Fibroblast of peridontal ligament (primary cell): Measurements from ENCODE around the gene HSD17B1.
"Not testable (repeated sequence)": the region's sequence is repeated elsewhere in the genome, so short reads cannot be mapped to it uniquely, and the experiment has no call there.

Experiments
- DNase-seq: peaks from one replicate; pipeline ENCODE4 v3.0.0-alpha.2; 2010; ENCODE audit errors: extremely low read depth

HSD17B1 gene

DNA sequence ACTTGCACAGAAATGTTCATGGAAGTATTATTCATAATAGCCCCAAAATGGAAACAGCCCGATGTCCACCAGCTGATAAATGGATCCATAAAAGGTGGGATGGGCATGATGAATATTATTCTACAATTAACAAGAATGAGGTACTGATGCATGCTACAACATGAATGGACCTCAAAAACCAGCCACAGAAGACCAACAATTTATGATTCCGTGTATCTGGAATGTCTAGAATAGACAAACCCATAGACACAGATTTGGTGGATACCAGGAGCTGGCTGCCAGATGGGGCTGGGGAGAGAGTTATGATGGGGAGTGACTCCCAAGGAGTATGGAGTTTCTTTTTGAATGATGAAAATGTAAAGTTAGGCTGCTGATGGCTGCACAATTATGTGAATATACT, 27.5 kb upstream of the HSD17B1 start:
- peak; percentile 80 for DNase-seq

DNA sequence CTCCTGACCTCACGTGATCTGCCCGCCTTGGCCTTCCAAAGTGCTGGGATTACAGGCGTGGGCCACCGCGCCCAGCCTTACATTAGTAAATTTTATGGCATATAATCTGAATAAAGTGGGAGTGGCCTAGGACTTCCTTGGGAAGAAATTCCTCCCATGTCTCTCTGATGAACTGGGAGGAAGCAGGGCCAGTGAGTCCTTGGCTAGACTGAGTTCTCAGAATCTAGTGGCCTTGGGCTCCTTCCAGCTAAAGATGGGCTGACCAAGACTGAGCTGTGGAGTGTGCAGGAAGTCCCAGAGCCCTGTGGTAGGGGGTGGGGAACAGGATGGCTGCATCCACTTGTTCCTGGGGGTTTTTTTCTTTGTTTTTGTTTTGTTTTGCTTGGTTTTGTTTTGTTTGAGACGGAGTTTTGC, 26.7 kb upstream of the HSD17B1 start:
- DNase-seq, result peak; percentile 35

DNA sequence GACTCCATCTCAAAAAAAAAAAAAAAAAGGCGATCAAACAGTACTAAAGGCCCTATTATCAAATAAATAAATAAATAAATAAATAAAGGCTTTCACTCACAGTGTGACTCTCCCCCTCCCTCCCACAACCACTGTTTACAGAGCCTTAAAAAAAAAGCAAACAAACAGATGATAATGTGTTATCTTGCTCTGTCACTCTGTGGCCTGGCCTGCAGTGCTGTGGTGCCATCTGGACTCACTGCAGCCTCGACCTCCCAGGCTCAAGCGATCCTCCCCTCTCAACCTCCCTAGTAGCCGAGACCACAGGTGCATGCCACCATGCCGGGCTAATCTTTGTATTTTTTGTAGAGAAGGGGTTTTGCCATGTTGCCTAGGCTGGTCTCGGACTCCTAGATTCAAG, 24.8 kb upstream of the HSD17B1 start:
- no peak for DNase-seq

DNA sequence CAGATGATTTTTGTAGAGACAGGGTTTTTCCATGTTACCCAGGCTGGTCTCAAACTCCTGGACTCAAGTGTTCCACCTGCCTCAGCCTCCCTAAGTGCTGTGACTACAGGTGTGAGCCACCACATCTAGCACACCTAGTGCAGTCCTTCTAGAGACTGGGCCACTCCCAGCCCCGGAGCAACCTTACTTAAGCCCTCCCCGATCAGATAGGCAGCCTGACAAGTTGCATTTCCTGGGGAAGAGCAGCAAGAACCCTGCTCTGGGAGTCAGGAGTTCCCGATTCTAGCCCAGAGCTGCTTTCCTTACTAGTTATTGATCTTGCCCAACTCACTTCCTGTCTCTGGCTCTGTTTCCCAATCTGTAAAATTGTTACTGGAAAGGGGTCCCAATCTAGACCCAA, 23.7 kb upstream of the HSD17B1 start:
- no peak for DNase-seq

DNA sequence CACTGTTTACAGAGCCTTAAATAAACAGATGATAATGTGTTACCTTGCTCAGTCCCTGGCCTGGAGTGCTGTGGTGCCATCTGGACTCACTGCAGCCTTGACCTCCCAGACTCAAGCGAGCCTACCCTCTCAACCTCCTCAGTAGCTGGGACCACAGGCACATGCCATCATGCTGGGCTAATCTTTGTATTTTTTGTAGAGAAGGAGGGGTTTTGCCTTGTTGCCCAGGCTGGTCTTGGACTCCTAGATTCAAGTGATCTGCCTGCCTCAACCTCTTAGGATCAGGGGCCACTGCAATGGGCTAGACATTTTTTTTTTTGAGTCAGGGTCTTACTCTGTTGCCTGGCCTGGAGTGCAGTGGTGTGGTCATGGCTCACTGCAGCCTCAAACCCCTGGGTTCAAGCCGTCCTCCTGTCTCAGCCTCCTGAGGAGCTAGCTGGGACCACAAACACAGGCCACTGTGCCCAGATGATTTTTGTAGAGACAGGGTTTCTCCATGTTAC, 21.7 kb upstream of the HSD17B1 start:
- DNase-seq, result no peak

DNA sequence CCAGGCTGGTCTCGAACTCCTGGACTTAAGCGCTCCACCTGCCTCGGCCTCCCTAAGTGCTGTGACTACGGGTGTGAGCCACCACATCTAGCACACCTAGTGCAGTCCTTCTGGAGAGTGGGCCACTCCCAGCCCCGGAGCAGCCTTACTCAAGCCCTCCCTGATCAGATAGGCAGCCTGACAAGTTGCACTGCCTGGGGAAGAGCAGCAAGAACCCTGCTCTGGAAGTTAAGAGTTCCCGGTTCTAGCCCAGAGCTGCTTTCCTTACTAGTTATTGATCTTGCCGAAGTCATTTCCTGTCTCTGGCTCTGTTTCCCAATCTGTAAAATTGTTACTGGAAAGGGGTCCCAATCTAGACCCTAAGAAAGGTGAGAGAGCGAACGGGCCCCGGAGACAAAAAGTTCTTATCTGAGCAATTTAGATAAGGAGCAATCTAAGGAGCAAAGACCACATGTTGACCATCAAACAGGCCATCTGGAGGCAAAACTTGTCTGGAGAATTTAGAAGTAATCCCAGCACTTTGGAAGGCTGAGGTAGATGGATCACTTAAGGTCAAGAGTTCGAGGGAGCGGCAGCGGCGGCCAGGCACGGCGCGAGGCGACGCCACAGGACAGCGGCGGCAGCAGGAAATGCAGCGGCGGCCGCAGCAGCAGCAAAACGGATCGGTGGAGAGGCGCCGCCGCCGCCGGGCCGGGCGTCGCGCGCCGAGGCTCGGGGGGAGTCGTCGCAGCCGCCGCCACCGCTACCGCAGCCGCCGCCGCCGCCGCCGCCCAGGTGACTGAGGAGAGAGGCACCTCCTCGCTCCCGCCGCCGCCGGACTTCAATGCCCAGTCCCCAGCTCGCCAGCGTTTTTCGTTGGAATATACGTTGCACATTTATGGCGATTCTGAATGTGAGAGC, 21.0 kb upstream of the HSD17B1 start:
- peak; percentile 33 for DNase-seq

DNA sequence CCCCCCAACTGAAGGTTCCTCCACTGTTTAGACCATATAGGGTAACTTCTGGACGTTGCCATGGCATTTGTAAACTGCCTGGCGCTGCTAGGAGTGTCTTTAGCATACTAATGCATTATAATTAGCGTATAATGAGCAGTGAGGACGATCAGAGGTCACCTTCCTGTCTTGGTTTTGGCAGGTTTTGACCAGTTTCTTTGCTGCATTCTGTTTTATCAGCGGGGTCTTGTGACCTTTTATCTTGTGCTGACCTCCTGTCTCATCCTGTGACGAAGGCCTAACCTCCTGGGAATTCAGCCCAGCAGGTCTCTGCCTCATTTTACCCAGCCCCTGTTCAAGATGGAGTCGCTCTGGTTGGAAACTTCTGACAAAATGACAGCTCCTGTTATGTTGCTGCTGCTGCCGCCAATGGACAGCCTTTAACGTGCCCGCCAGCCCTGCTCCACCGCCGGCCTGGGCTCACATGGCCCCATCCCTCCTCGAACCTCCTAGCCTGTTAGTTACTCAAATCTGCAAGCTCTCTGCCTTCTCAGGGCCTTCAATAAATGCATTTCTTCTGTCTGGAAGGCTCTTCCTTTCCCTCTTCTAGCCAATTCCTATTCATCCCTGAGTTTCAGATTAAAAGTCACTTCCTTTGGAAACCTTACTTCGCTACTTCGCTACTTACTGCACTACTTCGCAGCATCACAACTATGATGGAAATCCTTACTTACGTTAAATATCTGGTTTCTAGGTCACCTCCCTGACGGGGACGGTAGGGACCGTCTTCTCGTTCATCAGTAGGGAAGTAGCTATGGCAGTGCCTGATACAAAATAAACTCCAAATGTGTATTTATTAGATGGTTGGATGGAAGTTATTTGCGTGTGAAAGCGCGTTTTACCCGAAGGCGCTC, 17.3 kb upstream of the HSD17B1 start:
- no peak for DNase-seq

DNA sequence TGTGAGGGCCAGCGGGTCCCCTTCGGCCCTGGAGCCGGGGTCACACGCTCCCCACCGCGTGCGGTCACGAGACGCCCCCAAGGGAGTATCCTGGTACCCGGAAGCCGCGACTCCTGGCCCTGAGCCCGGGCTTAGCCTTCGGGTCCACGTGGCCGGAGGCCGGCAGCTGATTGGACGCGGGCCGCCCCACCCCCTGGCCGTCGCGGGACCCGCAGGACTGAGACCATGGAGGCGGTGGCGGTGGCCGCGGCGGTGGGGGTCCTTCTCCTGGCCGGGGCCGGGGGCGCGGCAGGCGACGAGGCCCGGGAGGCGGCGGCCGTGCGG, 16.7 kb upstream of the HSD17B1 start, which contains the start of gene NAGLU:
TSS of gene NAGLU (plus strand) at position 194 of the 324 bp plus-strand sequence. CDS start at position 226, 32 bp downstream.
- peak; percentile 86 for DNase-seq

DNA sequence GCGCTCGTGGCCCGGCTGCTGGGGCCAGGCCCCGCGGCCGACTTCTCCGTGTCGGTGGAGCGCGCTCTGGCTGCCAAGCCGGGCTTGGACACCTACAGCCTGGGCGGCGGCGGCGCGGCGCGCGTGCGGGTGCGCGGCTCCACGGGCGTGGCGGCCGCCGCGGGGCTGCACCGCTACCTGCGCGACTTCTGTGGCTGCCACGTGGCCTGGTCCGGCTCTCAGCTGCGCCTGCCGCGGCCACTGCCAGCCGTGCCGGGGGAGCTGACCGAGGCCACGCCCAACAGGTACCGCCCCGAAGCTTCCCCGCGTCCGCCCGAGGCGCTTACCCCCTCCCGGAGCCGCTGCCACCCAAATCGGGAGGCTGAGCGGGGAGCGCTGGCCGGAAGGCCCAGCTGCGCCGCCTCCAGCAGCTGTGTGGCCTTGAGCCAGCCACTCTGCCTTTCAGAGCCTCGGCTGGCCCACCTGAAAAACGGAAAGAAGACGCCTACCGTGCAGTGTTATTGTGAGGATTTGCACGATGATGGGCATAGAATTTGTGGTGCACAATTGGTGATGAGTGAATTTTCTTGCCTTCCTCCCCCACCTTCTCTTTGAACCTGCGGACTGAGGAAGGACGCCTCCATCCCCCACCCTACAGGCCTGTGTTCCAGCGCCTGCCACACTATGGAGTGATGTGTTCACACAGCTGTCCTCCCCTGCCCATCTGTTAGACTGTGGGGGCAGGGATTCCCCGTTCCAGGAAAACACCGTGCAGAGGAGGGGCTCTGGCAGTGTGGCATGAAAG, 16.2 kb upstream of the HSD17B1 start:
- peak; percentile 69 for DNase-seq

DNA sequence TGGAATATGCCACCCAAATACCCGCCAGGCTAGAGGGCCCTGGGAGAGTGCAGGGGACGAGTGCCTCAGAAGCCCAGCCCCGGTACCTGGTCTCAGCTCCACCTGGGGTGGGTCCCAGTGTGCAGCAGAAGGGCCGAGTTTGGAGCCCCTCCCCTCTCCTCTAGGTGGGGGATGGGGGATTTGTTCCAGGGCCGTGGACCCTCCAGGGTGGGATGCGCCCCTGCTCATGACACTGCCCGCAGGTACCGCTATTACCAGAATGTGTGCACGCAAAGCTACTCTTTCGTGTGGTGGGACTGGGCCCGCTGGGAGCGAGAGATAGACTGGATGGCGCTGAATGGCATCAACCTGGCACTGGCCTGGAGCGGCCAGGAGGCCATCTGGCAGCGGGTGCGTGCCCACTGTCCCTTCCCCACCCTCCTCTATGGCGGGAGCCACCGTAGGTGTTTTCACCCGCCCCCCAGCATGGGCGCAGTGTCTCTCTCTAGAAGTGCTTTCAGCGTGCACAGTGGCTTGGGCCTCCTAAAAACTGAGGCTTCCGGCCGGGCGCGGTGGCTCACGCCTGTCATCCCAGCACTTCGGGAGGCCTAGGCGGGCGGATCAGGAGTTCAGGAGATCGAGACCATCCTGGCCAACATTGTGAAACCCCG, 15.4 kb upstream of the HSD17B1 start:
- DNase-seq, result no peak

DNA sequence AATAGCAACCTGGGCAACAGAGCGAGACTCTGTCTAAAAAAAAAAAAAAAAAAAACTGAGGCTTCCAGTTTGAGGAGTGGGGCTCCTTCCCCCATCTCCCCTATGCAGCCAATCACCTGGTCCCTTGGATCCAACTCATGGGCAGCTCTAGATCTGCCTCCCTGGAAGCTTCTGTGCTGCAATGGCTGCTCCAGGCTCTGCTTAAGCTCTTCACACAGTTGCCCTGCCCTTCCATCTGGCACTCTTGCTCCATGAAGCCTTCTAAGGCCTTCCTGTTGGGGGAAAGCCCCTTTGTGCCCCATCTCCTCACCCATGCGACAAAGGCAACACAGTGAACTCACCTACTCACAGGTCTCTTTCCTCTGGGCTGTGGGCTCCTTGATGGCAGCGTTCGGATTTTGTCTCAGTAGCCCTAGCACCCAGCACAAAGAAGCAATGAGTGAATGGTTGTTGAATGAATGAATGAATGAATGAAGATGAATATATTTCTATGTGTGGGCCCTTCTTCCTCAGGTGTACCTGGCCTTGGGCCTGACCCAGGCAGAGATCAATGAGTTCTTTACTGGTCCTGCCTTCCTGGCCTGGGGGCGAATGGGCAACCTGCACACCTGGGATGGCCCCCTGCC, 14.8 kb upstream of the HSD17B1 start:
- no peak for DNase-seq

DNA sequence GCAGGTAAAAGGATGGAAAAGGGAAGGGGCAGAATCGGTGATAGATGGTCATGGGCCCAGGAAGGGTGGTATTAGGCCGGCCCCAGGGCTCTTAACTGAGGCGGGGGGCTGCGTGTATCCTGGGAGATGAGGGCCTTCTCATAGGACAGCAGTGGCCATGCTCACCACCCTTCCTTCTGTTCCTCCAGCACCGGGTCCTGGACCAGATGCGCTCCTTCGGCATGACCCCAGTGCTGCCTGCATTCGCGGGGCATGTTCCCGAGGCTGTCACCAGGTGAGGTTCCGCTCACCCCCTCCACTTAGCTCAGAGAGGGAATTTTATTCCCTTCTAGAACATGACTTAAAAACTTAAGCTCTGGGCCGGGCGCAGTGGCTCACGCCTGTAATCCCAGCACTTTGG, 14.2 kb upstream of the HSD17B1 start:
- DNase-seq, result no peak

DNA sequence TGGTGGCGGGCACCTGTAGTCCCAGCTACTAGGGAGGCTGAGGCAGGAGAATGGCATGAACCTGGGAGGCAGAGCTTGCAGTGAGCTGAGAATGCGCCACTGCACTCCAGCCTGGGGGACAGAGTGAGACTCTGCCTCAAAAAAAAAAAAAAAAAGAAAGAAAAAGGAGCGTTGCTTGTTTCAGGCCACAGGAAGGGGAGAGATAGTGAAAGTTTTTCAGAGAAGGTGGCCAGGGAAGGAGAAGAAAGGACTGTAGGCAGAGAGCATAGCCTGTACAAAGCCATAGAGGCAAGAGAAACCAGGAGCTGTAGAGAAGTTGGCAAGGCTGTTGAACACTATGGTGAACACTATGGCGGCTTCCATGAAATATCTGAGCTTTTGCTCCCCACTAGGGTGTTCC, 12.2 kb upstream of the HSD17B1 start:
- DNase-seq, result not testable (repeated sequence)

DNA sequence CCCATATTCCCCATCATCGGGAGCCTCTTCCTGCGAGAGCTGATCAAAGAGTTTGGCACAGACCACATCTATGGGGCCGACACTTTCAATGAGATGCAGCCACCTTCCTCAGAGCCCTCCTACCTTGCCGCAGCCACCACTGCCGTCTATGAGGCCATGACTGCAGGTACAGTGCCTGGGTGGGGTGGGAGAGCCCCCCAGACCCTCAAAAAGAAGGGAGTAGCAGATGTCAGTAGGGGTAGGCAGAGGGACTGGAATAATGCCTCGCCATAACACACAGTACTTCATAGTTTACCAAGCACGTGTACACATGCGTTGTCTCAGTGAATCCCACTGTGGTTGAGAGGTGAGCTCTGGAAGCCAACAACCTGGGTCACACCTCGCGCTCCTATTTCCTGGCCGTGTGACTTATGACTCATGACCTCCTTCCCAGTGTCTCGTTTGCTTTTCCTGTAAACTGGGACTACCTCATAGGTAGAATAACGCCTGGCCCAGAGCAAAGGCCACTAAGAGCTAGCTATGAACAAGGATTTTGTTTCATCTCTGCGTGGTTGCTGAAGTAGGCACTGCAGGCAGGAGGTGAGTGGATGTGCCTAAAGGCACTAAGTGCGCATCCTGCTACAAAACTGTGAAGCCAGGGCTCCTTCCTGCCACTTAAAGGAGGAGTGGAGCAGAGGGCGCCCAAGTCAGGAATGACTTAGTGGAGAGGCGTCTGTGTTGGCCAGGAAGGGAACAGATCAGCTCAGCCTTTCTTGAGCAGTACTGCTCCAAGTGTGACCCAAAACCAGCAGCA, 11.5 kb upstream of the HSD17B1 start:
- DNase-seq, result no peak

DNA sequence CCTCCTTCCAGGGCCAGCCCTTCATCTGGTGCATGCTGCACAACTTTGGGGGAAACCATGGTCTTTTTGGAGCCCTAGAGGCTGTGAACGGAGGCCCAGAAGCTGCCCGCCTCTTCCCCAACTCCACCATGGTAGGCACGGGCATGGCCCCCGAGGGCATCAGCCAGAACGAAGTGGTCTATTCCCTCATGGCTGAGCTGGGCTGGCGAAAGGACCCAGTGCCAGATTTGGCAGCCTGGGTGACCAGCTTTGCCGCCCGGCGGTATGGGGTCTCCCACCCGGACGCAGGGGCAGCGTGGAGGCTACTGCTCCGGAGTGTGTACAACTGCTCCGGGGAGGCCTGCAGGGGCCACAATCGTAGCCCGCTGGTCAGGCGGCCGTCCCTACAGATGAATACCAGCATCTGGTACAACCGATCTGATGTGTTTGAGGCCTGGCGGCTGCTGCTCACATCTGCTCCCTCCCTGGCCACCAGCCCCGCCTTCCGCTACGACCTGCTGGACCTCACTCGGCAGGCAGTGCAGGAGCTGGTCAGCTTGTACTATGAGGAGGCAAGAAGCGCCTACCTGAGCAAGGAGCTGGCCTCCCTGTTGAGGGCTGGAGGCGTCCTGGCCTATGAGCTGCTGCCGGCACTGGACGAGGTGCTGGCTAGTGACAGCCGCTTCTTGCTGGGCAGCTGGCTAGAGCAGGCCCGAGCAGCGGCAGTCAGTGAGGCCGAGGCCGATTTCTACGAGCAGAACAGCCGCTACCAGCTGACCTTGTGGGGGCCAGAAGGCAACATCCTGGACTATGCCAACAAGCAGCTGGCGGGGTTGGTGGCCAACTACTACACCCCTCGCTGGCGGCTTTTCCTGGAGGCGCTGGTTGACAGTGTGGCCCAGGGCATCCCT, 9.3 kb upstream of the HSD17B1 start:
- DNase-seq, result no peak

DNA sequence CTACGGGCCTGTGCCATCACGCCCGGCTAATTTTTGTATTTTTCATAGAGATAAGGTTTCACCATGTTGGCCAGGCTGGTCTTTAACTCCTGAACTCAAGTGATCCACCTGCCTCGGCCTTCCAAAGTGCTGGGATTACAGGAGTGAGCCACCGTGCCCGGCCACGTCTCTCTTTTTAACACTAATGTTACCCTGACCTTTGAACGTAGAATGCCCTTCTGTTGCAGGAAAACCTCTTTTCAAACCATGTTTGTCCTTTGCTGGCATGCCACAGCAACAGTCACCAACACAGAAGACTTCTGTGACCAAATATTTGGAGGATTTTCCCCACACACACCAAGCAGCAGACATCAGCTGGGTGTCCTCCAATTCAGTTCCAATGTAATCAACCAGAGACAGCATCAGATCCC, 7.8 kb upstream of the HSD17B1 start:
- no peak for DNase-seq

DNA sequence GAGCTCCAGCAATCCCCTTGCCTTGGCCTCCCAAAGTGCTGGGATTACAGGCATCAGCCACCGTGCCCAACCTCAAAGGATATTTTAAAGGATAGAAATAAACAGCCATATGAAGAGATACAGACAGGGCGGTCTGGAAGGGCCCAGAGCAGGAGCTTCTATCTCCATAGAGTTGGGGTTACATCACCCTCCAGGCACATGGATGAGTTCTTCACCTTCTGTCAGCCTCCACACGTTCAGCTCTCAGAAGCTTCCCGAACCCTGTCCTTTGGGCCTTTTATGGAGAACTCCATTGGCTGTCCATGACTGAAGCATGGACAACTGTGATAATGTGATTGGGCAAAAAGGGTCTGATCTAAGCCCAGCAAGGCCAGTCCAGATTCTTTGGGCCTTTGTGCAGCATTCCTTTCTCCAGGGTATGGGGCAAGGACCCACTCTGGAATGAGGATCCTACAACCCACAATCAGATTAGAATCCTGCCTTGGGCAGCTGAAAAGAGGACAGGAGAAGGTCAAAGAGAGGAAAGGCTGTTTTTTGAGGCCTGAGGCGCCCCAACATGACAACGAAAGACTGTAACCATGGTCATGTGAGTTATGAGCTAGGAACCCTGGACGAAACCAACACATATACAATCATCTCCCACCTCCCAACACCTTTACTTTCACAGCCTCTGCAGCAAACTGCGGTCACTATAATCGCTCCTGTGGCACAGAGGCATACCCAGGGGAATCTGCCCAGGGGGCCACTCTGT, 6.8 kb upstream of the HSD17B1 start:
- DNase-seq, result not testable (repeated sequence)

DNA sequence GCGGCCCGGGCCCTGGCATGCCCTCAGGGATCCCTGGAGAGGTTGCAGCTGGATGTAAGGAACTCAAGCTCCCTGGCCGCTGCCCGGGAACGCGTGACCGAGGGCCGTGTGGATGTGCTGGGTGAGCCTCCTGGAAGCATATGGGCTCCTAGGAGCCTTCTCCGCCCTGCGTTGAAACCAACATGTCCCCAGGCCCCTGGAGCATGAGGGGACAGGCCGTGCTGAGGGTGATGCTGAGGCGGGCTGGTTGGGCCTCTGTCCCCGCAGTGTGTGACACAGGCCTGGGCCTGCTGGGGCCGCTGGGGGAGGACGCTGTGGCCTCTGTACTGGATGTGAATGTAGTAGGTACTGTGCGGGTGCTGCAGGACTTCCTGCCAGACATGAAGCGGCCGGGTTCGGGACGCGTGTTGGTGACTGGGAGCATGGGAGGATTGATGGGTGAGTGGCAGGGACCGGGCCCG, 5.7 kb upstream of the HSD17B1 start:
- no peak for DNase-seq
